Cerebellar cortex (tissue), 1 donor: ENCODE results near the gene SRSF4.
A peak's percentile ranks its signal among the peaks of the same experiment; 100 is the strongest.

ENCODE experiments used
- DNase-seq: peaks from one replicate; pipeline ENCODE4 v3.0.0-alpha.2; 2015; ENCODE audit warnings: low spot score

The SRSF4 gene

GRCh38 chr1:29200906-29201594 lies 19.4 kb upstream of the SRSF4 start:
- DNase-seq, result no peak

GRCh38 chr1:29197993-29198392 lies 16.3 kb upstream of the SRSF4 start:
- no peak for DNase-seq

- DNase-seq, result peak; percentile 36
Measured at GRCh38 chr1:29197590-29197924, 15.9 kb upstream of the SRSF4 start.

GRCh38 chr1:29196863-29197589 lies 15.3 kb upstream of the SRSF4 start:
- DNase-seq, result no peak

- no peak for DNase-seq
Measured at GRCh38 chr1:29195881-29196291, 14.2 kb upstream of the SRSF4 start.

- no peak for DNase-seq
Measured at GRCh38 chr1:29193879-29194455, 12.3 kb upstream of the SRSF4 start.

GRCh38 chr1:29190718-29191117 lies 9.0 kb upstream of the SRSF4 start:
- no peak for DNase-seq

- DNase-seq, result no peak
Measured at GRCh38 chr1:29186707-29187106, 5.0 kb upstream of the SRSF4 start.

GRCh38 chr1:29186252-29186651 lies 4.6 kb upstream of the SRSF4 start:
- no peak for DNase-seq

- DNase-seq, result no peak
Measured at GRCh38 chr1:29183287-29183686, 1.6 kb upstream of the SRSF4 start.

GRCh38 chr1:29180497-29181412 lies 945 bp downstream of the SRSF4 start:
- DNase-seq, result no peak

- DNase-seq, result no peak
Measured at GRCh38 chr1:29179641-29180184, 2.0 kb downstream of the SRSF4 start.

GRCh38 chr1:29177022-29177705 lies 4.5 kb downstream of the SRSF4 start:
- DNase-seq, result no peak

- DNase-seq, result no peak
Measured at GRCh38 chr1:29176576-29176975, 5.1 kb downstream of the SRSF4 start.

GRCh38 chr1:29172415-29172939 lies 9.2 kb downstream of the SRSF4 start:
- no peak for DNase-seq

- DNase-seq, result no peak
Measured at GRCh38 chr1:29171521-29171920, 10.2 kb downstream of the SRSF4 start.

GRCh38 chr1:29171089-29171488 lies 10.6 kb downstream of the SRSF4 start:
- peak; percentile 26 for DNase-seq

GRCh38 chr1:29169976-29170375 lies 11.7 kb downstream of the SRSF4 start:
- DNase-seq, result no peak

GRCh38 chr1:29167904-29168303 lies 13.8 kb downstream of the SRSF4 start:
- no peak for DNase-seq

- no peak for DNase-seq
Measured at GRCh38 chr1:29166291-29166878, 15.3 kb downstream of the SRSF4 start.

- DNase-seq, result no peak
Measured at GRCh38 chr1:29164588-29164987, 17.1 kb downstream of the SRSF4 start.
